Measurements from ENCODE around the gene ADAMTS1.

ADAMTS1 gene

GRCh38 chr21:26845759-26846035 lies 488 bp upstream of the ADAMTS1 start:
- DNase-seq (ENCODE audit: low read depth in 2 of 2, low spot score in 1 of 2), result no peak

DNA sequence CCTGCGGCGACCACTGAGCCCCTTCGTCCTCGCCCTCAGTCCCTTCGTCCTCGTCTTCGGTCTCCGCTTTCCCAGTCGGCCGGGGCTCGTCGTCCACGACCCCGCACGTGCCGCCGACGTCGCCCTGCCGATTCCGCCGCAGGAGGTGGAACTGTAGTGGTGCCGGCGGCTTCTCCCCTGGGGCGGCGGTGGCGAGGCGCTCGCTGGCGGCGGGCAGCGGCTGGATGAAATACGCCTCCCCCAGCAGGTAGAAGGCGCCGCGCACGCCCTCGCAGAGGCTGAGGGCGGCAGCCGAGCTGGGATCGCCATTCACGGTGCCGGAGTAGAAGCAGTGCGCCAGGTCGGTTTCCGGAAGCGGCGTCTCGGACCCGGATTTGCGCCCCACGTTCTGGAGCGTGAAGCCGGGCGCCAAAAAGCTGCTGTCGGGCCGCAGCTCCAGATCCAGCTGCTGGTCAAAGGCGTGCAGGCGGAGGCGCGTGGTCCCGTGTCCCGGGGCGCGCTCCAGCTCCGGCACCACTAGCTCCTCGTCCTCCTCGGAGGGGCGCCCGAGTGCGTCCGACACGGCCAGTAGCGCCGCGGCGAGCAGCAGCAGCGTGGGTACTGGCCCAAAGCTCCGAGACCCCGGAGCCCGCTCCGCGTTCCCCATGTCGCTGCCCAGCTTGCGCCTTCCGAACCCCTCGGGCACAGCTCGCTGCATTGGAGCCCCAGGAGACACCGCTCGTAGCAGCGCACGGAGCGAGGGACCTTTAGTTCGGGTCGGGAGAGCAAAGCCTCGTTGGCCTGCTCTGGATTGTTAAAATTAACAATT lies 747 bp downstream of the ADAMTS1 start:
- DNase-seq (ENCODE audit: low read depth in 2 of 2, low spot score in 1 of 2), result no peak

- DNase-seq (ENCODE audit: low read depth in 2 of 2, low spot score in 1 of 2), result no peak
These were observed 1.3 kb downstream of the ADAMTS1 start for GRCh38 chr21:26843933-26844257.

GRCh38 chr21:26842974-26843932 lies 2.0 kb downstream of the ADAMTS1 start:
- DNase-seq (ENCODE audit: low read depth in 2 of 2, low spot score in 1 of 2), result peak in 1 of 2 donors; percentile 14

GRCh38 chr21:26842300-26842699 lies 2.9 kb downstream of the ADAMTS1 start:
- no peak for DNase-seq (ENCODE audit: low read depth in 2 of 2, low spot score in 1 of 2)

DNA sequence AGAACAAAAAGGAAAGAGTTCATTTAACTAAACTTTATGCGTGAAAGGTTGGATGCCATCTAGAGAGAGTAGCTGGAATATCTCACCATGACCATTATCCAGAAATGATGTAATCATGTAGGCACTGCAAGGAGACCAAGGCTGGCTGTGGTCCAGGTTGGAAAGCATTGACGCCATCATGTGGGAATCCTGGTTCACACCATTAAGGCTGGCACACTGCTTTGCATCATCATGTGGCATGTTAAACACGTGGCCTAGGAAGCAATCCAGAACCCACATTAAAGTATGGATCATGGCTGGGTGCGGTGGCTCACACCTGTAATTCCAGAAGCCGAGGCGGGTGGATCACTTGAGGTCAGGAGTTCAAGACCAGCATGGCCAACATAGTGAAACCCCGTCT lies 4.3 kb downstream of the ADAMTS1 start:
- DNase-seq (ENCODE audit: low read depth in 2 of 2, low spot score in 1 of 2), result no peak

DNA sequence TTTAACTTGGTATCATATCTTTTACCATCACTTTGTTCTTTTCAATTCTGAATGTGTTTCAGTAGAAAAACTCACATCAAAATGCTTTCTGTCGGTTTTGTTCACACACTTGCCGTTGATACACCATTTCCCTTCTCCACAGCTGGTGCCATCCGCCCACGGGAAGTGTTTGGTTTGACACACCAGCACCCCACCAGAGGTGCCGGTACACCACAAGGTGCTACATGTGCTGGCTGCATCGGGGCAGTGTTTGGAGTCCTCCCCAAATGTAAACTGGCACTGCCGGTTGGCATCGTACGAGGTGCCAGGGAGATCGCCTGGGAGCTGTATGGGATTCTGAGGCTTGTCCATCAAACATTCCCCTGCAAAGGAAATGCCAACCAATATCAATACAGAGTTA lies 5.0 kb downstream of the ADAMTS1 start:
- DNase-seq (ENCODE audit: low read depth in 2 of 2, low spot score in 1 of 2), result no peak

DNA sequence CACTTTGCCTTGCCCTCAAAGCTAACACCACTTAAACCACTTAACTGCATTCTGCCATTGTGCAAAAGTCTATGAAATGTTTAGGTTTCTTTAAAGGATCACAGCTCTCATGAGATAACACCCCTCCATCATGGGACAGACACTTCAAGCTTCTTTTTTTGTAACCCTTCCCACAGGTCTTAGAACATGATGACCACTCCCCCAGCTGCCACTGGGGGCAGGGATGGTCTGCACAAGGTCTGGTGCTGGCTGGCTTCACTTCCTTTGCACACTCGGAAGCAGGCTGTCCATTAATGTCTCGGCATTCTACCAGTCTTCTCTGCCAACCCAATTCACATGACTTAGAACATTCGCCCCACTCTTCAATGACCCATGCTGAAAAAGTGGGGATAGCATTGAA lies 7.7 kb downstream of the ADAMTS1 start:
- DNase-seq (ENCODE audit: low read depth in 2 of 2, low spot score in 1 of 2), result no peak

- DNase-seq (ENCODE audit: low read depth in 2 of 2, low spot score in 1 of 2), result no peak
These were observed 8.7 kb downstream of the ADAMTS1 start for GRCh38 chr21:26836528-26836927.

DNA sequence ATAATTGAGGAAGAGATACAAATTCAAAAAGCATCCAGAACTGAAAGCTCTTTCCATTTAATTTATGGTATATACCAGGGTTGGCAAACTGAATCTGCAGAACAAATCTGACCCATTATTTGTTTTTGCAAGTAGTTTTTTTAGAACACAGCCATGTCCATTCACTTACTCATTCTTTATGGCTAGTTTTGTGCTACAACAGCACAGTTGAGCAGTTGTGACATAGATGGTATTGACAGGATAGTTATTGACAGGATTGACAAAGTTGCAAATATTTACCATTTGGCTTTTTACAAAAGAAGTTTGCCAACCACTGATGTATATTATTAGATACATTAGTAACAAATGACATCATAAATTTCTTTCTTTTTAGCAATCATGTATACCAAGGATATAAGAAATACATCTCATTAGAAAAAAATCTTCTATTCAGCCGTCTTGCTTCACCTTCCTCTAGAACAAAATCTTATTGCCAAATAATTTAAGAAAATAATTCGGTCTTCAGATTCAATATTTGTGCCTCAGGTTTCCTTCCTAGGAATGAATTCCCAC lies 9.4 kb downstream of the ADAMTS1 start:
- DNase-seq (ENCODE audit: low read depth in 2 of 2, low spot score in 1 of 2), result no peak

DNA sequence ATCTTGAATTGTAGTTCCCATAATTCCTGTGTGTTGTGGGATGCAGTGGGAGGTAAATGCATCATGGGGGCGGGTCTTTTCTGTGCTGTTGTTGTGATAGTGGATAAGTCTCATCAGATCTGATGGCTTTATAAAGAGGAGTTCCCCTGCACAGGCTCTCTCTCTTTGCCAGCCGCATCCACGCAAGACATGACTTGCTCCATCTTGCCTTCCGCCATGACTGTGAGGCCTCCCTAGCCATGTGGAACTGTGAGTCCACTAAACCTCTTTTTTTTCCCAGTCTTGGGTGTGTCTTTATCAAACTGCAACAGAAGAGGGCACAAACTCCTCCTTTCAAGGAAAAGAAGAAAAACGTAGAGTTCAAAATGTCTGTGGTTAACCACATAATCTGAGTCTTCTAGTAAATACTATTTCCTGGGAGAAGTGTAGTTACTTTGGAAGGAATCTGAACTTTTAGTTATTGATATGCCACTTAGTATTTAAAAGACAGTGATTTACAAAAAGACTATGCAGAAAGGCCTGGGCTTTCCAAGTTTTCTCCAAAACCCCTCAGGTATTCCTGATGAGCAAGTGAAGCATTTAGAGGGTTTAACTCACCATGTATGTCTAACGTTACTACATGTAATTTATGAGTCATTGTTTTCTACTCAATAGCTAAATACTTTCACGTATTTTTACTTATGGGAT lies 10.0 kb downstream of the ADAMTS1 start:
- DNase-seq (ENCODE audit: low read depth in 2 of 2, low spot score in 1 of 2), result no peak

DNA sequence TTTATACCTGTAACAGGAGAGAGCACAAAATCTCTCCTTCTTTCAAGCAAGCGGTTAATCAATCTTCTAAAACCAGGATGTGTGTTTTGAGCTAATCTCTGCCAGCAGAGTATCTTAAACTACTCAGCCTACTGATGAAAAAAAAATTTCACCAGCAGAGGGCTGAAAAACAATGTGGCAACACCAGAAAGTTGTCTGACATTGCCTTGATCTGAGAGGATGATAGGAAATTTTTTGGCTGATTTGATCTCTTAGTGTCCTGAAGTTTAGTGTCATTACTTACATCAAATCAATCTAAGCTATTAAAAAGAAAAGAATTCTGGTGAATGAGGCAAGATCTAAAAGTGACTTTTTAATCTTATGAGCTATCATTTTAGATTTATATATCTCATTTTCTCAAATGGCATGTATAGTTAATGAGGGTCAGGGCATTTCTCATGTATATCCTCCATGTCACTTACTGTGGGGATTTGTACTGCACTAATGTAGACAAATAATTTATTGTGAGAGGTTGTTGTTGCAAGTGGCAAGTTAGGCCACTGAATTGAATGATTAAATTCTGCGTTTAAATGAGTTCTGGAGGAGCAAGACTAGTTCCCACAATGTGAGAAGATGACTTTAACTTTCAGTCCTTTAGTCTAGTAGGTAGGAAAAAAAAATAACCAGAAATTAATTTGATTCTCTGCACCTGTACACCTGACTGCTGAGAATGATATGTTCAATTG lies 10.9 kb downstream of the ADAMTS1 start:
- DNase-seq (ENCODE audit: low read depth in 2 of 2, low spot score in 1 of 2), result no peak

DNA sequence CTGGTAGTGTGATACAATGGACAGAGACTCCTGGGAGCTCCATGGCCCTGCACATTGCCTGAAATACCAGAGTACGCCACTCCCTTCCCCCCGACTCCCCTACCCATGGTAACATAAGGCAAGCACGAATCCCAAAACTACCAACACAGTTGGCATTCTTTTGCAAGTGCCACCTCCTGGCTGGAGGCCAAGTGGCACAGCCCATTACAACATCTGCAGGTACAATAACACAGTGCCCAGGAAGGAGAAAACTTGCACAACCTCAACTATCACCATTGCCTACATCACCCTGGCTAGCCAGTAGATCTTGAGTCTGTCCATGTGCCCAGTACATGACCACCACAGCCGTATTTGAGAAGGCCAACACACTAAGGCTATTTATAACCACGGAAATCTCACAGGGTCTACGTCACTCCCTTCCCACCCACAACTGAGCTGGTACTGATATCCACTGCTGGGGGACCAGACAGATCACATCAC lies 11.7 kb downstream of the ADAMTS1 start:
- DNase-seq (ENCODE audit: low read depth in 2 of 2, low spot score in 1 of 2), result no peak

DNA sequence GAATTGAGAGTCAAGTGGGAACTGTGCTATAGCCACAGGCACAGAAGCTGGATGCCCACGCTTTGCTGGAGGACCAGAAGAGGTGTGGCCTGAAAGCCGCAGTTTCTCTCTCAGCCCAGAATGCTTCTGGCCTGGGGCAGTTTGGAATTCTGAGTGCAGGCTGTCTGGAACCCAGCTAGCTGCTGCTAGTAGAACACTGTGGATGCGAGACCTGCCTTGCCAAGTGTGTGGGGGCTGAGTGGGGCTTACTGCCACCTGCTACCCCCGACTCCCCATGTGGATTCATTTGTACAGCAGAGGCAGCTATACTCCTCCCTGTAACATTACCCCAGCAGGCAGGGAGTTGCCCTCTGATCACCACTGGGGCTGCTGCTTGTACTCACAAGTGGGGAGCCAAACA lies 12.2 kb downstream of the ADAMTS1 start:
- DNase-seq (ENCODE audit: low read depth in 2 of 2, low spot score in 1 of 2), result no peak

- DNase-seq (ENCODE audit: low read depth in 2 of 2, low spot score in 1 of 2), result no peak
These were observed 12.7 kb downstream of the ADAMTS1 start for GRCh38 chr21:26832546-26832945.

DNA sequence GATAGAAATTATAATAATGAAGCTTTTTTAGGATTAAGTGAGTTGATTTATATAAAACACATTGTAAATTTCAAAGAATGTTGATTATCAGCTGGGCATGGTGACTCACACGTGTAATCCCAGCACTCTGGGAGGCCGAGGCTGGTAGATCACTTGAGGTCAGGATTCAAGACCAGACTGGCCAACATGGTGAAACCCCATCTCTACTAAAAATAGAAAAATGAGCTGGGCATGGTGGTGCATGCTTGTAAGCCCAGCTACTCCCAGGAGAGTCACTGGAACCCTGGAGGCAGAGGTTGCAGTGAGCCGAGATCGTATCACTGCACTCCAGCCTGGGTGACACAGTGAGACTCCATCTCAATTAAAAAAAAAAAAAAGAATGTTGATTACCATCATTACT lies 18.4 kb downstream of the ADAMTS1 start:
- no peak for DNase-seq (ENCODE audit: low read depth in 2 of 2, low spot score in 1 of 2)

DNA sequence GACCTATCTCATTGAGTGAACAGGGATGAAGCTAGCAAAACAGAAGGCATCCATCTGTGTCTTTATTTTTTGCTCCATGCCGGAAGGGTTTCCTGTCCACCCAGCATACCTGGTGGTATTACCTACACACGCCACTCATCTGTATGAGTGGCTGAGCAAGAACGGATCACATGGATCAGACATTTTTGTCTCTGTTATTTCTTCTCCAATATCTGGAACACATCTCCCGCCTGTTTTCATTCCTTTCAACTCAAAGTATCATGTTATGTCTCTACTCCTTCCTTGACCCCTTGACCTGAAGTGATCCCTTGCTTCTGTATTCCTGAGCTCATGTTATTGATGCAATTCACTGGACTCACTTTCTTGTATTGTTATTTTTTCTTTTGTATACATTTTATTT lies 24.7 kb downstream of the ADAMTS1 start:
- DNase-seq (ENCODE audit: low read depth in 2 of 2, low spot score in 1 of 2), result no peak

- DNase-seq (ENCODE audit: low read depth in 2 of 2, low spot score in 1 of 2), result no peak
These were observed 25.4 kb downstream of the ADAMTS1 start for GRCh38 chr21:26819740-26820324.

DNA sequence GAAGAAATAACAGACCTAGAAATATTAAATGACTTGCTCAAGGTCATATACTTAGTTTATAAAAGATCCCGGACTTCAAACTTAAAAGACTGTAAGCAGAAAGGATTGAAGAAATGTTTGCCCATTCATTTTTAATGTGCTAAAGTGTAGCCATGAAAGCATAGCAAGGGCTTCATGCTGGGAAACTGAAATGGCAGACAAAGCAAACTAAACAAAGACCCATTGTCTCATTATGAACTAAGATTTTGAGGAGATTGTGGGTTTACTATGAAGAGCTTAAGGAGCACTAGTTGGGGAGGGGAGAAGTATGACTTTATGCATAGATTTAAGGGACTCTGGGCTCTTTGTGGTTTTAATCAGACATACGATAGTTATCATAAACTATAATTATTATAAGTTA lies 26.3 kb downstream of the ADAMTS1 start:
- no peak for DNase-seq (ENCODE audit: low read depth in 2 of 2, low spot score in 1 of 2)

GRCh38 chr21:26815197-26815596 lies 30.0 kb downstream of the ADAMTS1 start:
- no peak for DNase-seq (ENCODE audit: low read depth in 2 of 2, low spot score in 1 of 2)

- DNase-seq (ENCODE audit: low read depth in 2 of 2, low spot score in 1 of 2), result no peak
These were observed 30.8 kb downstream of the ADAMTS1 start for GRCh38 chr21:26814386-26814785.
